SK-N-SH treated with all-trans-retinoic acid at 6 μM for 48 hours (cell line): ENCODE data around the gene IL16.

ENCODE experiments used
- ATAC-seq: fragments of 200-7000 bp; cut with Tn5 transposase; 3 replicates; pipeline ENCODE4 v1.9.1; 2020; ENCODE audit warnings: mild to moderate bottlenecking, moderate library complexity
- ARNTL ChIP-seq: fragments of 450-650 bp; formaldehyde crosslinking; IDR thresholded peaks from 2 replicates; pipeline ENCODE4 v1.5.0; 2020; ENCODE audit warnings: low read depth, mild to moderate bottlenecking, moderate library complexity, borderline replicate concordance
- BACH2 ChIP-seq: fragments of 250-450 bp; sonication (Bioruptor Pico); IDR thresholded peaks from 2 replicates; pipeline ENCODE4 v1.9.0; 2021; ENCODE audit warnings: mild to moderate bottlenecking, borderline replicate concordance
- CSDC2 ChIP-seq: fragments of 250-450 bp; sonication (Bioruptor Pico); IDR thresholded peaks from 2 replicates; pipeline ENCODE4 v1.5.0; 2020; ENCODE audit warnings: mild to moderate bottlenecking, moderate library complexity
- GLIS3 ChIP-seq: fragments of 250-450 bp; sonication (Bioruptor Pico); IDR thresholded peaks from 2 replicates; pipeline ENCODE4 v1.5.0; 2020; ENCODE audit warnings: mild to moderate bottlenecking, moderate library complexity
- OSR1 ChIP-seq: fragments of 250-450 bp; sonication (Bioruptor Pico); IDR thresholded peaks from 2 replicates; pipeline ENCODE4 v1.8.0; 2022; ENCODE audit warnings: moderate library complexity, mild to moderate bottlenecking, inconsistent platforms
- PPARA ChIP-seq: fragments of 250-450 bp; sonication (Bioruptor Pico); IDR thresholded peaks from 2 replicates; pipeline ENCODE4 v1.5.0; 2020; ENCODE audit warnings: mild to moderate bottlenecking, borderline replicate concordance
- TCF4 ChIP-seq: fragments of 250-450 bp; sonication (Bioruptor Pico); IDR thresholded peaks from 2 replicates; pipeline ENCODE4 v1.8.0; 2021; ENCODE audit warnings: mild to moderate bottlenecking, moderate library complexity, borderline replicate concordance
- TOX ChIP-seq: fragments of 250-450 bp; sonication (Bioruptor Pico); IDR thresholded peaks from 2 replicates; pipeline ENCODE4 v1.8.0; 2021; ENCODE audit warnings: mild to moderate bottlenecking, moderate library complexity, borderline replicate concordance
- ZFP3 ChIP-seq: fragments of 250-450 bp; sonication (Bioruptor Pico); IDR thresholded peaks from 2 replicates; pipeline ENCODE4 v1.5.0; 2020; ENCODE audit warnings: mild to moderate bottlenecking, moderate library complexity
- ZFP30 ChIP-seq: fragments of 450-650 bp; formaldehyde crosslinking; IDR thresholded peaks from 2 replicates; pipeline ENCODE4 v1.5.0; 2022; ENCODE audit warnings: mild to moderate bottlenecking, moderate library complexity
- ZNF565 ChIP-seq: fragments of 450-650 bp; formaldehyde crosslinking; conservative IDR thresholded peaks from 2 replicates; pipeline ENCODE4 v1.5.0; 2020; ENCODE audit warnings: low read depth, mild to moderate bottlenecking, moderate library complexity
- ZNF70 ChIP-seq: fragments of 450-650 bp; formaldehyde crosslinking; IDR thresholded peaks from 2 replicates; pipeline ENCODE4 v1.5.0; 2020; ENCODE audit warnings: mild to moderate bottlenecking, moderate library complexity
- ZNF8 ChIP-seq: fragments of 450-650 bp; formaldehyde crosslinking; IDR thresholded peaks from 2 replicates; pipeline ENCODE4 v1.5.0; 2020; ENCODE audit warnings: mild to moderate bottlenecking, moderate library complexity
- TF ChIP-seq, protein P1 (sequence below): fragments of 250-450 bp; sonication (Bioruptor Pico); IDR thresholded peaks from 2 replicates; pipeline ENCODE4 v1.5.0; 2020; ENCODE audit warnings: mild to moderate bottlenecking, moderate library complexity
- TF ChIP-seq, protein P2 (sequence below): fragments of 250-450 bp; sonication (Bioruptor Pico); IDR thresholded peaks from 2 replicates; pipeline ENCODE4 v1.8.0; 2021; ENCODE audit warnings: low read depth, mild to moderate bottlenecking, moderate library complexity, borderline replicate concordance
- TF ChIP-seq, protein P3 (sequence below): fragments of 250-450 bp; sonication (Bioruptor Pico); IDR thresholded peaks from 2 replicates; pipeline ENCODE4 v1.5.1; 2021; ENCODE audit warnings: mild to moderate bottlenecking, moderate library complexity
- TF ChIP-seq, protein P4 (sequence below): fragments of 250-450 bp; sonication (Bioruptor Pico); IDR thresholded peaks from 2 replicates; pipeline ENCODE4 v1.8.0; 2020; ENCODE audit warnings: mild to moderate bottlenecking, moderate library complexity, borderline replicate concordance
- TF ChIP-seq, protein P5 (sequence below): fragments of 250-450 bp; sonication (Bioruptor Pico); IDR thresholded peaks from 2 replicates; pipeline ENCODE4 v1.5.1; 2020; ENCODE audit warnings: low read depth, mild to moderate bottlenecking, moderate library complexity

The IL16 gene

DNA sequence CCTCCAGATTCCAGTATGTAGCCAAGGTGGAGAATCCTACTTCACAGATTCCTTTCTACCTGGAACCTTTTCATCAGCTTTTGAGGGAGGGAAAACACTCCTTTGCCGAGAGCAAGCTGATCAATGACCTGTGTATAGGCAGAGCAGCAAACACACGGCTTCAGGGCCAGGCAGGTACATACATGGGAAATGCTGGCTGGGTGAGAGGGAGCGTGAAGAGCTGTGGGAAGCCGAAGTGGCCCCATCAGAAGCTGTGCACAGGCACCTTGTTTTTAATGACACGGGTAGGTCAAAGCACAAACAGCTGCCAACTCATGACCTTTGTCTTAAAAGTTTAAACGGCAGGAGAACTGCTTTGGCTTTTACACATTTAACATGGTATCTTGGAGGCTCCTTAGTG is 101.9 kb downstream of the IL16 start:
- TF ChIP-seq ZNF8 (CRISPR knock-in tag): no peak
- TF ChIP-seq ZFP3 (CRISPR knock-in tag): no peak

DNA sequence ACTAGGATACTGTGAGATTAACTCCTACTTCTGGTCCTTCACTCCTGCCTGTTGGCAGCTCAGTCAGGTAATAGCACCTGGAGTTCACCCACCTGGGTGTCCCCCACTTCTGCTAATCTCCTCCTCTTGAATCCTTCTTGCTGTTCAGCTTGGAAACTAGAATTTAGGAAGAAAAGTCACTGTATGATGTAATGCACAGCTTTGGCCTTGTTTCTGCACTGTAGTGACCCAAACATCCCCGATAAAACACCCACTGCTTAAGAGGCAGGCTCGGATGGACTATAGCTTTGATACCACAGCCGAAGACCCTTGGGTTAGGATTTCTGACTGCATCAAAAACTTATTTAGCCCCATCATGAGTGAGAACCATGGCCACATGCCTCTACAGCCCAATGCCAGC is 102.5 kb downstream of the IL16 start:
- no peak for ATAC-seq
- TF ChIP-seq PPARA (no peak), GLIS3 (CRISPR knock-in tag) (no peak), BACH2 (CRISPR knock-in tag) (no peak), ZNF565 (CRISPR knock-in tag) (no peak), CSDC2 (CRISPR knock-in tag) (no peak), OSR1 (CRISPR knock-in tag) (no peak), ZFP3 (CRISPR knock-in tag) (no peak), ZNF70 (CRISPR knock-in tag) (no peak)
- TF ChIP-seq, protein P1, sequence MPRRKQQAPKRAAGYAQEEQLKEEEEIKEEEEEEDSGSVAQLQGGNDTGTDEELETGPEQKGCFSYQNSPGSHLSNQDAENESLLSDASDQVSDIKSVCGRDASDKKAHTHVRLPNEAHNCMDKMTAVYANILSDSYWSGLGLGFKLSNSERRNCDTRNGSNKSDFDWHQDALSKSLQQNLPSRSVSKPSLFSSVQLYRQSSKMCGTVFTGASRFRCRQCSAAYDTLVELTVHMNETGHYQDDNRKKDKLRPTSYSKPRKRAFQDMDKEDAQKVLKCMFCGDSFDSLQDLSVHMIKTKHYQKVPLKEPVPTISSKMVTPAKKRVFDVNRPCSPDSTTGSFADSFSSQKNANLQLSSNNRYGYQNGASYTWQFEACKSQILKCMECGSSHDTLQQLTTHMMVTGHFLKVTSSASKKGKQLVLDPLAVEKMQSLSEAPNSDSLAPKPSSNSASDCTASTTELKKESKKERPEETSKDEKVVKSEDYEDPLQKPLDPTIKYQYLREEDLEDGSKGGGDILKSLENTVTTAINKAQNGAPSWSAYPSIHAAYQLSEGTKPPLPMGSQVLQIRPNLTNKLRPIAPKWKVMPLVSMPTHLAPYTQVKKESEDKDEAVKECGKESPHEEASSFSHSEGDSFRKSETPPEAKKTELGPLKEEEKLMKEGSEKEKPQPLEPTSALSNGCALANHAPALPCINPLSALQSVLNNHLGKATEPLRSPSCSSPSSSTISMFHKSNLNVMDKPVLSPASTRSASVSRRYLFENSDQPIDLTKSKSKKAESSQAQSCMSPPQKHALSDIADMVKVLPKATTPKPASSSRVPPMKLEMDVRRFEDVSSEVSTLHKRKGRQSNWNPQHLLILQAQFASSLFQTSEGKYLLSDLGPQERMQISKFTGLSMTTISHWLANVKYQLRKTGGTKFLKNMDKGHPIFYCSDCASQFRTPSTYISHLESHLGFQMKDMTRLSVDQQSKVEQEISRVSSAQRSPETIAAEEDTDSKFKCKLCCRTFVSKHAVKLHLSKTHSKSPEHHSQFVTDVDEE (CRISPR knock-in tag): no peak
- TF ChIP-seq, protein P2, sequence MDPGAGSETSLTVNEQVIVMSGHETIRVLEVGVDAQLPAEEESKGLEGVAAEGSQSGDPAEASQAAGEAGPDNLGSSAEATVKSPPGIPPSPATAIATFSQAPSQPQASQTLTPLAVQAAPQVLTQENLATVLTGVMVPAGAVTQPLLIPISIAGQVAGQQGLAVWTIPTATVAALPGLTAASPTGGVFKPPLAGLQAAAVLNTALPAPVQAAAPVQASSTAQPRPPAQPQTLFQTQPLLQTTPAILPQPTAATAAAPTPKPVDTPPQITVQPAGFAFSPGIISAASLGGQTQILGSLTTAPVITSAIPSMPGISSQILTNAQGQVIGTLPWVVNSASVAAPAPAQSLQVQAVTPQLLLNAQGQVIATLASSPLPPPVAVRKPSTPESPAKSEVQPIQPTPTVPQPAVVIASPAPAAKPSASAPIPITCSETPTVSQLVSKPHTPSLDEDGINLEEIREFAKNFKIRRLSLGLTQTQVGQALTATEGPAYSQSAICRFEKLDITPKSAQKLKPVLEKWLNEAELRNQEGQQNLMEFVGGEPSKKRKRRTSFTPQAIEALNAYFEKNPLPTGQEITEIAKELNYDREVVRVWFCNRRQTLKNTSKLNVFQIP (CRISPR knock-in tag): no peak
- TF ChIP-seq, protein P3, sequence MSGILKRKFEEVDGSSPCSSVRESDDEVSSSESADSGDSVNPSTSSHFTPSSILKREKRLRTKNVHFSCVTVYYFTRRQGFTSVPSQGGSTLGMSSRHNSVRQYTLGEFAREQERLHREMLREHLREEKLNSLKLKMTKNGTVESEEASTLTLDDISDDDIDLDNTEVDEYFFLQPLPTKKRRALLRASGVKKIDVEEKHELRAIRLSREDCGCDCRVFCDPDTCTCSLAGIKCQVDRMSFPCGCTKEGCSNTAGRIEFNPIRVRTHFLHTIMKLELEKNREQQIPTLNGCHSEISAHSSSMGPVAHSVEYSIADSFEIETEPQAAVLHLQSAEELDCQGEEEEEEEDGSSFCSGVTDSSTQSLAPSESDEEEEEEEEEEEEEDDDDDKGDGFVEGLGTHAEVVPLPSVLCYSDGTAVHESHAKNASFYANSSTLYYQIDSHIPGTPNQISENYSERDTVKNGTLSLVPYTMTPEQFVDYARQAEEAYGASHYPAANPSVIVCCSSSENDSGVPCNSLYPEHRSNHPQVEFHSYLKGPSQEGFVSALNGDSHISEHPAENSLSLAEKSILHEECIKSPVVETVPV (CRISPR knock-in tag): no peak

More for the DNA sequence above, 101.9 kb downstream of the IL16 start:
- ATAC-seq: no peak

DNA sequence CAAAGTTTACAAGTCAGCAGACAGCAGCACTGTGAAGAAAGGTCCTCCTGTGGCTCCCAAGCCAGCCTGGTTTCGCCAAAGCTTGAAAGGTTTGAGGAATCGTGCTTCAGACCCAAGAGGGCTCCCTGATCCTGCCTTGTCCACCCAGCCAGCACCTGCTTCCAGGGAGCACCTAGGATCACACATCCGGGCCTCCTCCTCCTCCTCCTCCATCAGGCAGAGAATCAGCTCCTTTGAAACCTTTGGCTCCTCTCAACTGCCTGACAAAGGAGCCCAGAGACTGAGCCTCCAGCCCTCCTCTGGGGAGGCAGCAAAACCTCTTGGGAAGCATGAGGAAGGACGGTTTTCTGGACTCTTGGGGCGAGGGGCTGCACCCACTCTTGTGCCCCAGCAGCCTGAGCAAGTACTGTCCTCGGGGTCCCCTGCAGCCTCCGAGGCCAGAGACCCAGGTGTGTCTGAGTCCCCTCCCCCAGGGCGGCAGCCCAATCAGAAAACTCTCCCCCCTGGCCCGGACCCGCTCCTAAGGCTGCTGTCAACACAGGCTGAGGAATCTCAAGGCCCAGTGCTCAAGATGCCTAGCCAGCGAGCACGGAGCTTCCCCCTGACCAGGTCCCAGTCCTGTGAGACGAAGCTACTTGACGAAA is 103.1 kb downstream of the IL16 start:
- no peak for ATAC-seq
- TF ChIP-seq PPARA: no peak
- TF ChIP-seq GLIS3 (CRISPR knock-in tag): no peak
- no peak for TF ChIP-seq ZFP30
- no peak for TF ChIP-seq TCF4
- TF ChIP-seq CSDC2 (CRISPR knock-in tag): no peak
- TF ChIP-seq ZNF565 (CRISPR knock-in tag): no peak
- TF ChIP-seq ZNF70 (CRISPR knock-in tag): no peak
- TF ChIP-seq, protein P1 (CRISPR knock-in tag): no peak
- no peak for TF ChIP-seq OSR1 (CRISPR knock-in tag)
- TF ChIP-seq BACH2 (CRISPR knock-in tag): no peak

DNA sequence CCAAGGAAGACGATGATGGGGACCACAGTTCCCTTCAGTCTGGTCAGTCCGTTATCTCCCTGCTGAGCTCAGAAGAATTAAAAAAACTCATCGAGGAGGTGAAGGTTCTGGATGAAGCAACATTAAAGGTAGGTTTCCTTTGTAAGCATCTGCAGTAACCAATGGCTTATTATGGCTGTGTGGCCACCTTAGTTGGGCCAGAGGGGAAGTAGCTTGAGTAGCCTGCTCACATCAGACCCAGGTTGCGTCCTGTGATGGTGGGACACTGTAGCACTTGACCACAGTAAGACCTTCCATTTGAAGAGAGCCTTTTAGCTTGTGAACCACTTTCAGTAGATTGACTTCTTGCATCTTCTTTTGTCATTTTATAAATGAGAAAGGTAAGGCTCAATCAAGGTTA is 104.7 kb downstream of the IL16 start:
- ATAC-seq: no peak
- TF ChIP-seq ZNF8 (CRISPR knock-in tag): no peak
- TF ChIP-seq TCF4: no peak
- TF ChIP-seq ZFP30: no peak
- no peak for TF ChIP-seq ZFP3 (CRISPR knock-in tag)
- no peak for TF ChIP-seq TOX (CRISPR knock-in tag)
- TF ChIP-seq, protein P3 (CRISPR knock-in tag): no peak
- TF ChIP-seq, protein P4, sequence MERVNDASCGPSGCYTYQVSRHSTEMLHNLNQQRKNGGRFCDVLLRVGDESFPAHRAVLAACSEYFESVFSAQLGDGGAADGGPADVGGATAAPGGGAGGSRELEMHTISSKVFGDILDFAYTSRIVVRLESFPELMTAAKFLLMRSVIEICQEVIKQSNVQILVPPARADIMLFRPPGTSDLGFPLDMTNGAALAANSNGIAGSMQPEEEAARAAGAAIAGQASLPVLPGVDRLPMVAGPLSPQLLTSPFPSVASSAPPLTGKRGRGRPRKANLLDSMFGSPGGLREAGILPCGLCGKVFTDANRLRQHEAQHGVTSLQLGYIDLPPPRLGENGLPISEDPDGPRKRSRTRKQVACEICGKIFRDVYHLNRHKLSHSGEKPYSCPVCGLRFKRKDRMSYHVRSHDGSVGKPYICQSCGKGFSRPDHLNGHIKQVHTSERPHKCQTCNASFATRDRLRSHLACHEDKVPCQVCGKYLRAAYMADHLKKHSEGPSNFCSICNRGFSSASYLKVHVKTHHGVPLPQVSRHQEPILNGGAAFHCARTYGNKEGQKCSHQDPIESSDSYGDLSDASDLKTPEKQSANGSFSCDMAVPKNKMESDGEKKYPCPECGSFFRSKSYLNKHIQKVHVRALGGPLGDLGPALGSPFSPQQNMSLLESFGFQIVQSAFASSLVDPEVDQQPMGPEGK (CRISPR knock-in tag): no peak
- no peak for TF ChIP-seq ARNTL
- TF ChIP-seq, protein P2 (CRISPR knock-in tag): no peak
- TF ChIP-seq PPARA: no peak
- no peak for TF ChIP-seq GLIS3 (CRISPR knock-in tag)
- TF ChIP-seq, protein P5, sequence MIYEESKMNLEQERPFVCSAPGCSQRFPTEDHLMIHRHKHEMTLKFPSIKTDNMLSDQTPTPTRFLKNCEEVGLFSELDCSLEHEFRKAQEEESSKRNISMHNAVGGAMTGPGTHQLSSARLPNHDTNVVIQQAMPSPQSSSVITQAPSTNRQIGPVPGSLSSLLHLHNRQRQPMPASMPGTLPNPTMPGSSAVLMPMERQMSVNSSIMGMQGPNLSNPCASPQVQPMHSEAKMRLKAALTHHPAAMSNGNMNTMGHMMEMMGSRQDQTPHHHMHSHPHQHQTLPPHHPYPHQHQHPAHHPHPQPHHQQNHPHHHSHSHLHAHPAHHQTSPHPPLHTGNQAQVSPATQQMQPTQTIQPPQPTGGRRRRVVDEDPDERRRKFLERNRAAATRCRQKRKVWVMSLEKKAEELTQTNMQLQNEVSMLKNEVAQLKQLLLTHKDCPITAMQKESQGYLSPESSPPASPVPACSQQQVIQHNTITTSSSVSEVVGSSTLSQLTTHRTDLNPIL (CRISPR knock-in tag): no peak
